GM11168 (cell line): ENCODE data around the gene THRA.
"Not testable (repeated sequence)": the region's sequence is repeated elsewhere in the genome, so short reads cannot be mapped to it uniquely, and the experiment has no call there.

ENCODE experiments used
- in situ Hi-C: fragments of 300-500 bp; cut with MboI; formaldehyde crosslinking; loops from one replicate; pipeline ENCODE4 v1.12.0; 2022; ENCODE audit warnings: low sequenced_read_pairs; ENCODE audit not compliant: unreplicated experiment

The THRA gene

GRCh38 chr17:40134184-40134583, 71.4 kb downstream of the THRA start:
- in situ Hi-C loops: no loop called here

GRCh38 chr17:40135817-40136216, 73.1 kb downstream of the THRA start:
- in situ Hi-C loops: no loop called here

GRCh38 chr17:40139566-40140058, 76.8 kb downstream of the THRA start:
- in situ Hi-C loops: no loop called here

- in situ Hi-C loops: not testable (repeated sequence)
Measured at GRCh38 chr17:40143166-40143565, 80.4 kb downstream of the THRA start.
